Activated naive CD4-positive, alpha-beta T cell treated with anti-CD3 and anti-CD28 coated beads, Interleukin-2, amount 50 U/mL, for 24 hours (primary cell): Measurements from ENCODE around the gene EIF4A3.

ENCODE experiments used
- H3K27ac Mint-ChIP-seq: one replicate; pipeline ENCODE4 v1.8.0; 2021; ENCODE audit warnings: mild to moderate bottlenecking, mixed read lengths
- H3K27me3 Mint-ChIP-seq: one replicate; pipeline ENCODE4 v1.8.0; 2021; ENCODE audit warnings: mixed read lengths
- H3K36me3 Mint-ChIP-seq: one replicate; pipeline ENCODE4 v1.8.0; 2021; ENCODE audit warnings: mixed read lengths
- H3K4me1 Mint-ChIP-seq: one replicate; pipeline ENCODE4 v1.8.0; 2021; ENCODE audit warnings: mixed read lengths
- H3K4me3 Mint-ChIP-seq: one replicate; pipeline ENCODE4 v1.8.0; 2021; ENCODE audit warnings: mild to moderate bottlenecking, mixed read lengths
- H3K9me3 Mint-ChIP-seq: one replicate; pipeline ENCODE4 v1.8.0; 2021; ENCODE audit warnings: mixed read lengths

Gene EIF4A3

GRCh38 chr17:80147035-80147822 is at the start of gene EIF4A3:
Gene EIF4A3, minus strand, starts transcription at chr17:80147128. Its CDS starts 167 bp downstream, at chr17:80146961.
- H3K36me3 Mint-ChIP-seq: peaks cover 11% of the 10 kb centered on the region
- H3K27ac Mint-ChIP-seq: peak within 1 kb of the TSS; percentile 98
- peak within 1 kb of the TSS; percentile 98 for H3K4me3 Mint-ChIP-seq
- H3K27me3 Mint-ChIP-seq: no peaks in the 10 kb centered on the region
- H3K4me1 Mint-ChIP-seq: peaks cover 34% of the 10 kb centered on the region
- H3K9me3 Mint-ChIP-seq: no peaks in the 10 kb centered on the region

- Mint-ChIP-seq H3K27me3 (peaks cover 2% of the 10 kb centered on the region), H3K4me3 (no peak overlapping the region), H3K4me1 (no peaks in the 10 kb centered on the region), H3K27ac (no peak overlapping the region), H3K36me3 (no peaks in the 10 kb centered on the region), H3K9me3 (no peaks in the 10 kb centered on the region)
Observed at GRCh38 chr17:80196652-80197051, 49.7 kb upstream of the EIF4A3 start.

GRCh38 chr17:80195671-80196529 is 49.0 kb upstream of the EIF4A3 start:
- Mint-ChIP-seq H3K27me3 (peaks cover 3% of the 10 kb centered on the region), H3K27ac (peak overlapping the region; percentile 11), H3K4me1 (no peaks in the 10 kb centered on the region), H3K9me3 (no peaks in the 10 kb centered on the region), H3K36me3 (no peaks in the 10 kb centered on the region), H3K4me3 (no peak overlapping the region)

- no peaks in the 10 kb centered on the region for H3K4me1 Mint-ChIP-seq
- no peak overlapping the region for H3K4me3 Mint-ChIP-seq
- H3K27ac Mint-ChIP-seq: no peak overlapping the region
Observed at GRCh38 chr17:80195141-80195540, 48.2 kb upstream of the EIF4A3 start.

GRCh38 chr17:80191865-80192661 is 45.1 kb upstream of the EIF4A3 start:
- Mint-ChIP-seq H3K36me3 (no peaks in the 10 kb centered on the region), H3K4me3 (no peak overlapping the region), H3K27me3 (peaks cover 3% of the 10 kb centered on the region), H3K4me1 (no peaks in the 10 kb centered on the region), H3K27ac (no peak overlapping the region), H3K9me3 (no peaks in the 10 kb centered on the region)

More at GRCh38 chr17:80195141-80195540, 48.2 kb upstream of the EIF4A3 start:
- peaks cover 3% of the 10 kb centered on the region for H3K27me3 Mint-ChIP-seq
- no peaks in the 10 kb centered on the region for H3K36me3 Mint-ChIP-seq
- no peaks in the 10 kb centered on the region for H3K9me3 Mint-ChIP-seq

- H3K4me1 Mint-ChIP-seq: no peaks in the 10 kb centered on the region
- peak overlapping the region; percentile 35 for H3K27ac Mint-ChIP-seq
- H3K36me3 Mint-ChIP-seq: no peaks in the 10 kb centered on the region
- no peaks in the 10 kb centered on the region for H3K9me3 Mint-ChIP-seq
- peaks cover 3% of the 10 kb centered on the region for H3K27me3 Mint-ChIP-seq
- H3K4me3 Mint-ChIP-seq: no peak overlapping the region
Observed at GRCh38 chr17:80191192-80191591, 44.3 kb upstream of the EIF4A3 start.

DNA sequence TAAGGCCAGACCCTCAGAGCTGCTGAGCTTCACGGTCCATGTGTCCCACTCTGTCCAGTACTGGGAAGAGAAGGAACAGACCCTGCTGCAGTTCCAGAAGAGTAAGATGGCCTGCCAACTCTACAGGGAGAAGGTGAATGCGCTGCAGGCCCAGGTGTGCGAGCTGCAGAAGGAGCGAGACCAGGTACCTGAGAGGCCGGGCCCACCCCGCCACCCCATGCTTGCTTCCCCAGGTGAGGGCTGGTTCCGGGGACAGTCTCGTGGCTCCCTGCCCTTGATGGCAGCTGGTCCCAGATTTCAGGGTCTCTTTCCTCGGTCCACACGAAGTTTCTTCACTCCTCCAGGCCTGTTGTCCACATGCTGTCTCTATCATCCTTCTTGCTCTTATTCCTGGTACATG is 43.8 kb upstream of the EIF4A3 start:
- no peak overlapping the region for H3K4me3 Mint-ChIP-seq
- H3K9me3 Mint-ChIP-seq: no peaks in the 10 kb centered on the region
- peak overlapping the region; percentile 35 for H3K27ac Mint-ChIP-seq
- H3K4me1 Mint-ChIP-seq: no peaks in the 10 kb centered on the region
- peaks cover 3% of the 10 kb centered on the region for H3K27me3 Mint-ChIP-seq
- no peaks in the 10 kb centered on the region for H3K36me3 Mint-ChIP-seq

GRCh38 chr17:80189611-80190010 is 42.7 kb upstream of the EIF4A3 start:
- Mint-ChIP-seq H3K9me3 (no peaks in the 10 kb centered on the region), H3K27ac (no peak overlapping the region), H3K4me1 (no peaks in the 10 kb centered on the region), H3K4me3 (no peak overlapping the region), H3K36me3 (no peaks in the 10 kb centered on the region), H3K27me3 (peaks cover 3% of the 10 kb centered on the region)

DNA sequence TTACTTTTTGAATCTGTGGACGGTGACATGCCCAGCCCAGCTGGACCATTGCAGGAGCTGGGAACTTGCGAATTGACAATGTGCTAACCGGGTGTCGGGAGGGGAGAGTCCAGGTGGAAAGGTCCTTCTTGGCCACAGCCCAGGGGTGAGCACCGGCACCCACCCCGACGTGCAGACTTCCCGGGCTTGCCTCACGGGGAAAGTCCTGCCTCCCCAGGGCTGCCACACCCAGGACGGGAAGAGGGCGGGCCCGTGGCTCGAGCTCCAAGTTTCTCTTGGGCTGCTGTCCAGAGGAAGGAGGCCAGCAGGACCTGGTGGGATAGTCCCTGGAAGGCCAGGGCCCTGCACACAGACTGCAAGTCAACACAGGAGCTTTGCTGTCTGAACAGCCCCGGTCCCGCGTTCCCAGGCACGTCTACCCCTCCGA is 40.6 kb upstream of the EIF4A3 start:
- Mint-ChIP-seq H3K9me3 (no peaks in the 10 kb centered on the region), H3K4me3 (no peak overlapping the region), H3K4me1 (no peaks in the 10 kb centered on the region), H3K36me3 (no peaks in the 10 kb centered on the region), H3K27ac (no peak overlapping the region), H3K27me3 (peaks cover 3% of the 10 kb centered on the region)

GRCh38 chr17:80187090-80187489 is 40.2 kb upstream of the EIF4A3 start:
- no peaks in the 10 kb centered on the region for H3K36me3 Mint-ChIP-seq
- no peak overlapping the region for H3K27ac Mint-ChIP-seq
- H3K27me3 Mint-ChIP-seq: peaks cover 3% of the 10 kb centered on the region
- no peaks in the 10 kb centered on the region for H3K9me3 Mint-ChIP-seq
- H3K4me1 Mint-ChIP-seq: no peaks in the 10 kb centered on the region
- H3K4me3 Mint-ChIP-seq: no peak overlapping the region

GRCh38 chr17:80185968-80186367 is 39.0 kb upstream of the EIF4A3 start:
- Mint-ChIP-seq H3K4me1 (no peaks in the 10 kb centered on the region), H3K27ac (no peak overlapping the region), H3K4me3 (no peak overlapping the region), H3K36me3 (no peaks in the 10 kb centered on the region), H3K27me3 (peaks cover under 1% of the 10 kb centered on the region), H3K9me3 (no peaks in the 10 kb centered on the region)

DNA sequence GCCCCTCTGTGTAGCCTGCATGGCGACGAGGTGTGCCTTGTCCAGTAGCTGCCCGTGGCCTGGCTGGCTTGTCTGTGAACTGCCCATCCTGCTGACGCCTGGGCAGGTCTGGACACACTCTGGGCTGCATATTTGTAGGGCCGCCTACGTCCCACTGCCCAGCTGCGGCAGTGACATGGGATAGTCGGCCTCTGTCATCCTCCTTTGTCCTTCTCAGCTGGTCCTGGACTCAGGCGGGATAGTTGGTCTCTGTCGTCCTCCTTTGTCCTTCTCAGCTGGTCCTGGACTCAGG is 37.4 kb upstream of the EIF4A3 start:
- Mint-ChIP-seq H3K9me3 (no peaks in the 10 kb centered on the region), H3K27ac (no peak overlapping the region), H3K4me3 (no peak overlapping the region), H3K4me1 (no peaks in the 10 kb centered on the region), H3K27me3 (no peaks in the 10 kb centered on the region), H3K36me3 (no peaks in the 10 kb centered on the region)

DNA sequence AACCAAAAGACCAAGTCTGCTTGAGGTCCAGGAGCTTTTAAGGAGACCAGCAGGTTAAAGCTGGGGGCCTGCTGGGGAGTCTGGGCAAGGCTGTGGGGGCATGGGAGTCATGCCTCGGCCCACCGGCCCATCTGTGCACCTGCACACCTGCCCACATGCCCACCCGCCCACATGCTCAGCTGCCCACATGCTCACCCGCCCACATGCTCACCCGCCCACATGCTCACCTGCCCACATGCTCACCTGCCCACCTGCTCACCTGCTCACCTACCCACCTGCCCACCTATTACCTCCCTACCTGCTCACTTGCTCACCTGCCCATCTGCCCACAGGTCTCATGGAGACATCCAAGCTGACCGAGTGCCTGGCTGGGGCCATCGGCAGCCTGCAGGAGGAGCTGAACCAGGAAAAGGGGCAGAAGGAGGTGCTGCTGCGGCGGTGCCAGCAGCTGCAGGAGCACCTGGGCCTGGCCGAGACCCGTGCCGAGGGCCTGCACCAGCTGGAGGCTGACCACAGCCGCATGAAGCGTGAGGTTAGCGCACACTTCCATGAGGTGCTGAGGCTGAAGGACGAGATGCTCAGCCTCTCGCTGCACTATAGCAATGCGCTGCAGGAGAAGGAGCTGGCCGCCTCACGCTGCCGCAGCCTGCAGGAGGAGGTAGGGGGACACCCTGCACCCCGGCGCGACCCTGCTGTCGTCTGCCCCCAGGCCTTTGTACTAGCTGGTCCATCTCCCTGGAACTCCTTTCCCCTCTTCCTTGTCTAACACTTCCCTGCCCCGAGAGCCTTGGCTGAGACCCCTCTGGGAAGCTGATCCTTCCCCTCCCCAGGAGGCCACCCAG is 36.9 kb upstream of the EIF4A3 start:
- H3K36me3 Mint-ChIP-seq: no peaks in the 10 kb centered on the region
- H3K9me3 Mint-ChIP-seq: no peaks in the 10 kb centered on the region
- H3K4me1 Mint-ChIP-seq: no peaks in the 10 kb centered on the region
- no peaks in the 10 kb centered on the region for H3K27me3 Mint-ChIP-seq
- H3K27ac Mint-ChIP-seq: no peak overlapping the region
- no peak overlapping the region for H3K4me3 Mint-ChIP-seq

GRCh38 chr17:80182845-80183223 is 35.9 kb upstream of the EIF4A3 start:
- Mint-ChIP-seq H3K27me3 (no peaks in the 10 kb centered on the region), H3K4me1 (no peaks in the 10 kb centered on the region), H3K27ac (no peak overlapping the region), H3K4me3 (no peak overlapping the region), H3K9me3 (no peaks in the 10 kb centered on the region), H3K36me3 (no peaks in the 10 kb centered on the region)
